Adipose tissue (tissue), 3 donors: ENCODE measurements around the gene ZRANB2. TPM values are rescaled to one million over a fixed set of nuclear protein-coding genes. Genes with fewer than 3 reads are reported as not detected.

ENCODE experiments used
- H3K27ac ChIP-seq: one replicate; pipeline ENCODE4 v1.5.1; 2013; ENCODE audit warnings: low read depth, low read length
- WGBS, 3 donors: extraction: QIAGEN DNeasy Blood & Tissue Kit; methylation state at CpG; one replicate each; pipeline ENCODE4 v1.1.7; 2013; 5-methylcytosine and 5-hydroxymethylcytosine counted together
- polyA plus RNA-seq, 3 donors: library from polyadenylated mRNA; stranded (reverse); fragments of 200-250 nt; gene quantifications; one replicate each; pipeline ENCODE4 v1.2.3, GENCODE V29; 2013
- donor health status: healthy with polysubstance abuse.
- donor health status: Bipolar disorder and iron deficiency.
- donor health status: healthy.

The ZRANB2 gene
- polyA plus RNA-seq, 3 donors: 27.5 to 38.2 (median 31.3) TPM

DNA sequence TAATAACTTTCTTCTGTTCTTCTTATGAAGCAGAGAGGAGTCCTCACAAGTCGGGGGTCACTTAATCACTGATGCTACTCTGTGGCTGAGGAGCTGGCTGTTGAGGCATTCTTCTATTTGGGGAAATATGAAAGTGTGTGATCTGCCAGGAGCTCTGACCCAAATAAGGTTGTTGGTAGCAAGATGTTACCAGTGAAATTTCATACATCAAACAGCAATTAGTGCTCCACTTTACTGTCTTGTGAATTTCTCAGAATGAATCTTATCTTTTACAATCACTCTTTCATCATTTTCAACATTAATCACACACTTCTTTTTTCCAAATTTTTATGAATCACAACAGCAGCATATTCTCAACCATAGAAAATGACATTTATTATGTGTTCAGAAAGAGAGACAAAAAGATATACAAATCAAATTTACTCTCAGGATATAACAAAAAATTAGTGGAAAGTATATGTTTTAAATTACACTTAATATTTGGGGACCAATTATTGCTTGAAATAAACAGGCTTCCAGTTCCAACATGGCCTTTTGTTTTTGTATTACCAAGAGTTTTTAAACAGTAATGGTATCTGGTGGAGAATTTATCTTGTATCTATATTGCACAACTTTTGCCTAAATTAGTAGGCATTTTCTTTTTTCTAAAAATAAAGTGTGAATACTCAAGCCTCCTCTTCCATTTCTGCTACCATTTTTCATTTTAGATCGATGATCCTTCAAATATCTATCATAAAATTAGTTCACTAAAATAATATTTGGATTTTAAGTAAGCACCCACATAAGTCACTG is 42.8 kb downstream of the ZRANB2 start:
- WGBS, 3 donors: 78 to 86% (median 78%) methylated on average over 2 of the region's 2 CpGs
- H3K27ac ChIP-seq: no peak overlapping the region

GRCh38 chr1:71037066-71037465 is 43.8 kb downstream of the ZRANB2 start:
- 94 to 95% (median 94%) methylated on average over 9 of the region's 9 CpGs for WGBS, 3 donors
- H3K27ac ChIP-seq: no peak overlapping the region

- H3K27ac ChIP-seq: no peak overlapping the region
- WGBS, 3 donors: 89 to 98% (median 94%) methylated on average over 1 of the region's 1 CpG
Observed at GRCh38 chr1:71033136-71033535, 47.7 kb downstream of the ZRANB2 start.

- H3K27ac ChIP-seq: no peak overlapping the region
Observed at GRCh38 chr1:71031426-71031825, 49.4 kb downstream of the ZRANB2 start.

GRCh38 chr1:71030026-71030425 is 50.8 kb downstream of the ZRANB2 start:
- WGBS, 3 donors: 84 to 90% (median 85%) methylated on average over 1 of the region's 1 CpG
- no peak overlapping the region for H3K27ac ChIP-seq

GRCh38 chr1:71028981-71029380 is 51.9 kb downstream of the ZRANB2 start:
- no peak overlapping the region for H3K27ac ChIP-seq
- WGBS, 3 donors: 56 to 90% (median 75%) methylated on average over 1 of the region's 1 CpG

- no peak overlapping the region for H3K27ac ChIP-seq
- WGBS, 3 donors: 89 to 91% (median 90%) methylated on average over 7 of the region's 7 CpGs
Observed at GRCh38 chr1:71027991-71028390, 52.8 kb downstream of the ZRANB2 start.

DNA sequence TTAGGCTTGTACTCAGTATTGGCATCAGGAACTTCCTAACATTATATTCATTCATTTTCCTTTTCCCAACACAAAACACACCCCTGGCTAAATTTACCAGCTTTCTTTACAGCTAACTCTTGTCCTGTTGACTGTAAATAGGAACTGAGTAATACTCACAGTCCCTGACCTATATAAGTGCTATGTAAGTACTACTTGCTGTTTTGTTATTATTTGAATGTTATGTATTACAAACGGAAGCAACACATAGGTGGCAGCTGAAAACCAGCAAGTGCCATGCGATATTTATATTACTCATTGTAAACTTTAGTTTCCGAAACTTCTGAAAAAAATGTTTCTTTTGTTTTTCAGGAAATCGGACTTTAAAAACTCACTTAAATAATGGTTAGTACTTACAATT is 54.7 kb downstream of the ZRANB2 start:
- no peak overlapping the region for H3K27ac ChIP-seq

GRCh38 chr1:71023515-71023914 is 57.3 kb downstream of the ZRANB2 start:
- WGBS, 3 donors: 80 to 91% (median 88%) methylated on average over 4 of the region's 4 CpGs
- no peak overlapping the region for H3K27ac ChIP-seq

More for the DNA sequence above, 54.7 kb downstream of the ZRANB2 start:
- 86 to 90% (median 88%) methylated on average over 4 of the region's 4 CpGs for WGBS, 3 donors

- WGBS, 3 donors: 61 to 64% (median 63%) methylated on average over 7 of the region's 7 CpGs
- no peak overlapping the region for H3K27ac ChIP-seq
Observed at GRCh38 chr1:71019233-71019969, 61.4 kb downstream of the ZRANB2 start.

DNA sequence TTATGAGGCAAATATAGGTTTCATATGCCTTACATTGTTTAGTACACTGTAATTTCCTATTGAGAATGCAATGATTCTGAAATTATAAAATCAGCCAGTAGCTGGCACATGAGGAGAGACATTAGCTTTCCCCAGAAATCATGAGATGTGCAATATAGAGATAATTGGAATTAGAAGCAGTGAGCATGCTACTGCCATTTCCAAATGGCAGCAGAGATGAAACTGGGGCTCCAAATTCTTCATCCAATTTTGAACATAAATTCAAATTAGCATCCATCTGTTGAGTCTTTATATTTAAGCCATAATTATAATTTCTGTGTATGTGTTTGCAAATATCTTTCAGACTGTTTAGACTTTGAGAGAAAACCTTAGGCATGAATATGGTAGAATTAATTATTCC is 62.0 kb downstream of the ZRANB2 start:
- no peak overlapping the region for H3K27ac ChIP-seq

- WGBS, 3 donors: 77 to 92% (median 79%) methylated on average over 5 of the region's 5 CpGs
Observed at GRCh38 chr1:71015745-71016144, 65.1 kb downstream of the ZRANB2 start.

DNA sequence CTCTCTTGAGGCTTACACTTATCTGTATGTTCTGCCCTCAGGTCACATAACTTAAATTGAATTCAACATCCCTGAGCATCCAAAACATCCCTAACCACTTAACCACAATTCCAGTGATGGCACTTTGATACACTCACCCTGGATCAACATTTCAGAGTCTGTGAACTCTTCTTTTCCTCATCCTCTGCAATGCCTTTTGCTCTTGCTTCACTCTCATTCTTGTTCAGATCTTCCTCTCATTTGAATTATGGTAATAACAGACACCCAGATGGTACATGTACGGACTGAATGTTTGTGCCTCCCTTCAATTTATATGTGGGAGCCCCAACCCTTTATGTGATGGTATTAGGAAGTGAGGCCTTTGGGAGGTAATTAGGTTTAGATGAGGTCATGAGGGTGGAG is 66.7 kb downstream of the ZRANB2 start:
- no peak overlapping the region for H3K27ac ChIP-seq
- 84 to 90% (median 89%) methylated on average over 1 of the region's 1 CpG for WGBS, 3 donors

More at GRCh38 chr1:71015745-71016144, 65.1 kb downstream of the ZRANB2 start:
- H3K27ac ChIP-seq: no peak overlapping the region

Other genes with a start within 250 kb of the ZRANB2 start
- 100 to 1,000 TPM in 1 of 3 donors, 10 to 100 TPM in 1, 1 to 10 TPM in 1; 7.4 to 136 (median 29.2) TPM for gene PTGER3, start 33.2 kb downstream of the ZRANB2 start, polyA plus RNA-seq